ENCODE results near the gene CCDC198.

The CCDC198 gene

DNA sequence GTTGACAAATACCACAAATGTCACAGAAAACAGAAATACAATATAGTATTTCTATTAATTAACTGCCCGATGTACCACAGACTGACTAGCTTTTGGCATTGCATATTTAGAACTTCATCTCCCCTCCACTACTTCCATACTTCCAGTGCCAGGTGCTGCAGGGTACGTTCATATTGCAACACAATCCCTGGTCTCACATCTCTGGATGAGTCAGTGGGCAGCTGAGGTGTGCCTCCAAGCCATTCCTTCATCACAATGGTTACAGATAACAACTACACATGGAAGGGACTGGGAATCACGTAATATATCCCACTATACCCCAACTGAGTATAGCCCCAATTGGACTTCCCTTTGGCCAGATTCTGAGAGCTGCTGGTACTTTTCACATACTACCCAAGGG is 31.1 kb downstream of the CCDC198 start:
- DNase-seq = no peak

DNA sequence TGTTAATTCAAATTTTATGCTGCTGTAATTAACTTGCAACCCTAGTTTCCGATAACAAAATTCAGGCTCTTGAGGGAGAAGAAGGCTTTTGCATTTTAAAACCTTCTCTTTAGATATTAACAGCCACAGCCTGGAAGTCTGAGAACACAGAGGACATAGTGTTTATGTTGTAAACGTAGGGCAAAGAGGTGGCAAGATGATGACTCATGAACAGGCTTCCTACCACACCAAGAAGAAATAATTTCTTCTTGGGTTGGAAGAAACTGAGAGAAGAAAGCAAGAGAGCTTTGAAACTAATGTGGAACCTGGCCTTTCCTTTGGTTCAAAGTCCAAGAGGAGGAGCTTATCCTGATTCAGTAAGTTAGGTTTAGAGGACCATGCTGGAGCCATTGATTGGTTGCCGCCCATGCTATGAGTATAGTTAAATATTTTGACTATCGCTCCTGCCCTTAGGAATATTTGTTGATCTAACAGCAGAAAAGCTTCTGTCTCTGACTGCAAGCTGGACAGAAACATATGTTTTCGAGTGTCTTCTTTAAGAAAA is 31.8 kb downstream of the CCDC198 start:
- no peak for DNase-seq

- no peak for DNase-seq
These were observed 57.7 kb downstream of the CCDC198 start for GRCh38 chr14:57435923-57436322.

- no peak for DNase-seq
These were observed 72.7 kb downstream of the CCDC198 start for GRCh38 chr14:57420986-57421385.

DNA sequence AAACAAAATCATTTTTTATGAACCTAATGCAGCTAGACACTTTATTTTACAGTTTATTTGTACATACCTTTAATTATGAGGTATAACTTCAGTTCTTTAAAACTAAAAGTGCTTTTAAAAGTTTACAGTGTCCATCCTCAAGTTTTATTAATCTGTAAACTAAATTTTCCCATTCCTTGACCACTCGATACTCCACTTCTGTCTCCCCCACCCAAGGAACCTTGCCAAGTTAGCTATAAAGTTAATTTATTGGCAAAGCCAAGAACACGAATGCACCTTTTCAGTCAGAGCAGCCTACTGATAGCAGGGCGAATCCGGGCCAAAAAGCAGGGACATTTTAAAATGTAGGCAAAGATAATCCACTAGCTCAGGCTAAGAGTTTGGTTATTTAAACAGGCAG is 73.6 kb downstream of the CCDC198 start:
- no peak for DNase-seq
